ENCODE results near the gene SRA1.

Gene SRA1

GRCh38 chr5:140576776-140577201, 19.5 kb upstream of the SRA1 start:
- Histone ChIP-seq H3K36me3 (ENCODE audit: insufficient read depth, low read length) (no peaks in the 10 kb centered on the region), H3K27ac (no peak overlapping the region), H3K9me3 (ENCODE audit: low read depth, low read length) (no peaks in the 10 kb centered on the region), H3K4me3 (no peak overlapping the region), H3K9ac (ENCODE audit: insufficient read length) (no peak overlapping the region)
- no peak for TF ChIP-seq EZH2 (IDR thresholded peaks at IDR 0.05)
- no peak for TF ChIP-seq POLR2AphosphoS5 (IDR thresholded peaks at IDR 0.05; ENCODE audit: borderline replicate concordance, low read depth, low read length)
- TF ChIP-seq FOXP2 (optimal IDR thresholded peaks at IDR 0.05; ENCODE audit: control extremely low read depth, extremely low read length, insufficient read depth) = no peak
- DNase-seq (ENCODE audit: low read depth, low spot score) = no peak

- no peak overlapping the region for H3K9ac ChIP-seq (ENCODE audit: insufficient read length)
- H3K36me3 ChIP-seq (ENCODE audit: insufficient read depth, low read length) = no peaks in the 10 kb centered on the region
- TF ChIP-seq POLR2AphosphoS5 (IDR thresholded peaks at IDR 0.05; ENCODE audit: borderline replicate concordance, low read depth, low read length) = no peak
- no peak for TF ChIP-seq EZH2 (IDR thresholded peaks at IDR 0.05)
- TF ChIP-seq FOXP2 (optimal IDR thresholded peaks at IDR 0.05; ENCODE audit: control extremely low read depth, extremely low read length, insufficient read depth) = no peak
- H3K27ac ChIP-seq = no peak overlapping the region
- no peak for DNase-seq (ENCODE audit: low read depth, low spot score)
- H3K4me3 ChIP-seq = no peak overlapping the region
- no peaks in the 10 kb centered on the region for H3K9me3 ChIP-seq (ENCODE audit: low read depth, low read length)
These were observed 18.0 kb upstream of the SRA1 start for GRCh38 chr5:140575309-140575708.

DNA sequence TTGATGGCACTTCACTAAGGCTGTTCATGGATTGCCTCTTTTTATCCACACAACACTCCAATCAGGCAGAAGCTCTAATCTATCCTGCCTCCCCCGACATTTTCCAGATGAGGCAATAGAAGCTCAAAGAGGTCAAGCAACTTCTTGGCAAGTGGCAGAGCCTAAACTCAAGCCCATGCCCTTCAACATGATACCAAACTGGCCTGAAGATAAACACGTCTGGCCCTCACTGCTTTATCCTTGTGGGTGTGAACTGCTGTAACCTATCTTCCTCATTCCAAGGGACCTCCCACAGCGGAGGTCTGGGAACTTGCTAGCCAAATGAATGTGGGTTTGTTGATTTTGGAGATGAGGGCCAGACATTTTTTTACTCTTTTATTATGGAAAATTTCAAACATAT, 16.9 kb upstream of the SRA1 start:
- Histone ChIP-seq H3K4me3 (no peak overlapping the region), H3K36me3 (ENCODE audit: insufficient read depth, low read length) (no peaks in the 10 kb centered on the region), H3K9ac (ENCODE audit: insufficient read length) (no peak overlapping the region), H3K9me3 (ENCODE audit: low read depth, low read length) (no peaks in the 10 kb centered on the region), H3K27ac (no peak overlapping the region)
- TF ChIP-seq EZH2 (IDR thresholded peaks at IDR 0.05) = no peak
- no peak for DNase-seq (ENCODE audit: low read depth, low spot score)

- Histone ChIP-seq H3K9me3 (ENCODE audit: low read depth, low read length) (no peaks in the 10 kb centered on the region), H3K9ac (ENCODE audit: insufficient read length) (no peak overlapping the region), H3K36me3 (ENCODE audit: insufficient read depth, low read length) (no peaks in the 10 kb centered on the region; the same call in 1 of the 2 replicates), H3K27ac (no peak overlapping the region), H3K4me3 (no peak overlapping the region)
- TF ChIP-seq POLR2AphosphoS5 (IDR thresholded peaks at IDR 0.05; ENCODE audit: borderline replicate concordance, low read depth, low read length) = no peak
- no peak for TF ChIP-seq EZH2 (IDR thresholded peaks at IDR 0.05)
- no peak for DNase-seq (ENCODE audit: low read depth, low spot score)
These were observed 16.4 kb upstream of the SRA1 start for GRCh38 chr5:140573683-140574082.

- TF ChIP-seq FOXP2 (optimal IDR thresholded peaks at IDR 0.05; ENCODE audit: control extremely low read depth, extremely low read length, insufficient read depth) (no peak), POLR2AphosphoS5 (IDR thresholded peaks at IDR 0.05; ENCODE audit: borderline replicate concordance, low read depth, low read length) (no peak), EZH2 (IDR thresholded peaks at IDR 0.05) (no peak)
- no peak overlapping the region for H3K9ac ChIP-seq (ENCODE audit: insufficient read length)
- H3K9me3 ChIP-seq (ENCODE audit: low read depth, low read length) = no peaks in the 10 kb centered on the region
- peaks cover 20% of the 10 kb centered on the region; the same call in 1 of the 2 replicates for H3K36me3 ChIP-seq (ENCODE audit: insufficient read depth, low read length)
- DNase-seq (ENCODE audit: low read depth, low spot score) = no peak
- no peak overlapping the region for H3K4me3 ChIP-seq
- no peak overlapping the region for H3K27ac ChIP-seq
These were observed 13.8 kb upstream of the SRA1 start for GRCh38 chr5:140571105-140571504.

DNA sequence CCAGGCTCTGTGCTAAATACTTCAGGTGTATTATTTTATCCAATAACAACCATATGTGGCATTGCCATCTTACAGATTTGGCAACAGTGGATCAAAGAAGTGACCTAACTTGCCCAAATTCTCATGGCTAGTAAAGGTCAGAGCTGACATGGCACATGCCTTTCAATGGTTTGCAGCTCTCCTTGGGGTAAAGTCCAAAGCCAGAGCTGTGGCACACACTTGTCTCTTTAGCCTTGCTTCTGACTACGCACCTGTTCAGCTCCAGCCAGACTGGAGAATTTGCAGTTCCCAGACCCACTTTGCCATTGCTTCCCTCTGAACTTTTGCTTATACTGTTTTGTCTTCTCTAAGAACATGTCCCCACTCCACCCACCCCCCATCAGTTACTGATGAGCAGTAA, 13.2 kb upstream of the SRA1 start:
- no peak overlapping the region for H3K27ac ChIP-seq
- no peak for TF ChIP-seq FOXP2 (optimal IDR thresholded peaks at IDR 0.05; ENCODE audit: control extremely low read depth, extremely low read length, insufficient read depth)
- no peak for TF ChIP-seq EZH2 (IDR thresholded peaks at IDR 0.05)
- TF ChIP-seq POLR2AphosphoS5 (IDR thresholded peaks at IDR 0.05; ENCODE audit: borderline replicate concordance, low read depth, low read length) = no peak
- no peaks in the 10 kb centered on the region for H3K9me3 ChIP-seq (ENCODE audit: low read depth, low read length)
- H3K4me3 ChIP-seq = no peak overlapping the region
- peaks cover 20% of the 10 kb centered on the region; the same call in 1 of the 2 replicates for H3K36me3 ChIP-seq (ENCODE audit: insufficient read depth, low read length)
- no peak for DNase-seq (ENCODE audit: low read depth, low spot score)
- no peak overlapping the region for H3K9ac ChIP-seq (ENCODE audit: insufficient read length)

DNA sequence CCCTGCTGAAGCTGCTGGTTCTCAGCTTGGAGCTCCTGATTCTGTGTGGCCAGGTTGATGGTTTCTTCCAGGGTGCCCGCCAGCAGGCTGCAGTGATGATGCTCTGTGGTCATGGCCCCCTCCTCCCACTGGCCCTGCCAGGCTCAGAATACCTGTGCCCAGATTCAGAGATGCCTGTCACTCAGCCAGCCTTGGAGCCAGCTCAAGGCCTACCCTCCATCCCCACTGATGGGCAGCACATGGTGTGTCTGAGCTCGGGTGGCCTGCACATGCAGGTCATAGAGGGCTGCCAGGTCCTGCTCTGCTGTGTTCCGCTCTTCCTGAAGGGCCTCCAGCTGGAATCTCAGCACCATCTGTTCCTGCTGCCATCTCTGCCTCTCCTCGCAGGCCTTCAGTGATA, 12.8 kb upstream of the SRA1 start:
- Histone ChIP-seq H3K9me3 (ENCODE audit: low read depth, low read length) (no peaks in the 10 kb centered on the region), H3K27ac (no peak overlapping the region), H3K36me3 (ENCODE audit: insufficient read depth, low read length) (peaks cover 20% of the 10 kb centered on the region; the same call in 1 of the 2 replicates), H3K9ac (ENCODE audit: insufficient read length) (no peak overlapping the region), H3K4me3 (no peak overlapping the region)
- no peak for DNase-seq (ENCODE audit: low read depth, low spot score)
- TF ChIP-seq POLR2AphosphoS5 (IDR thresholded peaks at IDR 0.05; ENCODE audit: borderline replicate concordance, low read depth, low read length) (no peak), EZH2 (IDR thresholded peaks at IDR 0.05) (no peak), FOXP2 (optimal IDR thresholded peaks at IDR 0.05; ENCODE audit: control extremely low read depth, extremely low read length, insufficient read depth) (no peak)

GRCh38 chr5:140569197-140569596, 11.9 kb upstream of the SRA1 start:
- H3K36me3 ChIP-seq (ENCODE audit: insufficient read depth, low read length) = peaks cover 20% of the 10 kb centered on the region; the same call in 1 of the 2 replicates
- no peak for DNase-seq (ENCODE audit: low read depth, low spot score)
- no peak overlapping the region for H3K4me3 ChIP-seq
- H3K9me3 ChIP-seq (ENCODE audit: low read depth, low read length) = no peaks in the 10 kb centered on the region
- TF ChIP-seq EZH2 (IDR thresholded peaks at IDR 0.05) (no peak), POLR2AphosphoS5 (IDR thresholded peaks at IDR 0.05; ENCODE audit: borderline replicate concordance, low read depth, low read length) (no peak), FOXP2 (optimal IDR thresholded peaks at IDR 0.05; ENCODE audit: control extremely low read depth, extremely low read length, insufficient read depth) (no peak)
- H3K9ac ChIP-seq (ENCODE audit: insufficient read length) = no peak overlapping the region
- 0 out of 2 replicates have a peak overlapping the region, but pooled peaks have one; percentile 5 for H3K27ac ChIP-seq

DNA sequence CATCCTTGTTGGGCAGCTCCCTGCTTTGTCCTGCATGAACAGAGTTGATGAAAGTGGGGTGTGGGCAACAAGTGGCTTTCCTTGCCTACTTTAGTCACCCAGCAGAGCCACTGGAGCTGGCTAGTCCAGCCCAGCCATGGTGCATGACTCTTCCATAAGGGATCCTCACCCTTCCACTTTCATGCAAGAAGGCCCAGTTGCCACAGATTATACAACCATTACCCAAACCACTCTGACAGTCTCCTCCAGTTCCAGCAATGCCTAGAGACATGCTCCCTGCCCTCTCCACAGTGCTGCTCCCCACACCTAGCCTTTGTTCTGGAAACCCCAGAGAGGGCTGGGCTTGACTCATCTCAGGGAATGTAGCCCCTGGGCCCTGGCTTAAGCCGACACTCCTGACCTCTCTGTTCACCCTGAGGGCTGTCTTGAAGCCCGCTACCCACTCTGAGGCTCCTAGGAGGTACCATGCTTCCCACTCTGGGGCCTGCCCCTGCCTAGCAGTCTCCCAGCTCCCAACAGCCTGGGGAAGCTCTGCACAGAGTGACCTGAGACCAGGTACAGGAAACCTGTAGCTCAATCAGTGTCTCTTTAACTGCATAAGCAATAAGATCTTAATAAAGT, 11.3 kb upstream of the SRA1 start:
- Histone ChIP-seq H3K27ac (no peak overlapping the region), H3K36me3 (ENCODE audit: insufficient read depth, low read length) (peaks cover 20% of the 10 kb centered on the region; the same call in 1 of the 2 replicates), H3K9me3 (ENCODE audit: low read depth, low read length) (no peaks in the 10 kb centered on the region), H3K4me3 (no peak overlapping the region), H3K9ac (ENCODE audit: insufficient read length) (no peak overlapping the region)
- TF ChIP-seq FOXP2 (optimal IDR thresholded peaks at IDR 0.05; ENCODE audit: control extremely low read depth, extremely low read length, insufficient read depth) (no peak), EZH2 (IDR thresholded peaks at IDR 0.05) (no peak), POLR2AphosphoS5 (IDR thresholded peaks at IDR 0.05; ENCODE audit: borderline replicate concordance, low read depth, low read length) (0 out of 2 replicates have a peak, but pooled peaks have one; percentile 23)
- DNase-seq (ENCODE audit: low read depth, low spot score) = no peak

Measured in SK-N-MC (cell line).